GM12878 (cell line): Measurements from ENCODE around the gene WWTR1. TPM values are rescaled to one million over a fixed set of nuclear protein-coding genes. Genes with fewer than 3 reads are reported as not detected.

Experiments
- ATAC-seq: fragments of 200-7000 bp; cut with Tn5 transposase; 3 replicates; pipeline ENCODE4 v1.9.1; 2020; ENCODE audit warnings: mild to moderate bottlenecking, moderate library complexity
- BruUV-seq: library from RNA; stranded (reverse); fragments of 400-500 nt; replicated peaks from 2 replicates; lab custom pipeline; 2021; lab: Mats Ljungman, UMichigan
- CTCF ChIA-PET: fragments of 300-600 bp; sonication (Branson Sonifier 250); formaldehyde crosslinking; extraction: SDS; loops from one replicate; lab custom pipeline; 2021; ENCODE audit warnings: inconsistent platforms; lab: Yijun Ruan, JAX
- POLR2A ChIA-PET: fragments of 350-600 bp; formaldehyde crosslinking; extraction: SDS; loops from one replicate; lab custom pipeline; 2021; ENCODE audit warnings: inconsistent platforms; lab: Charles Lee
- RAD21 ChIA-PET: fragments of 300-600 bp; sonication (Branson Sonifier 250); formaldehyde crosslinking; loops from one replicate; lab custom pipeline; 2023; ENCODE audit warnings: antibody characterized with exemption; ENCODE audit not compliant: unreplicated experiment; lab: Charles Lee
- SMC1A ChIA-PET: fragments of 300-600 bp; sonication (Branson Sonifier 250); formaldehyde crosslinking; loops from one replicate; lab custom pipeline; 2023; ENCODE audit not compliant: unreplicated experiment, uncharacterized antibody; lab: Charles Lee
- DNase-seq: peaks from one replicate; pipeline ENCODE4 v3.0.0-alpha.2; 2011; ENCODE audit warnings: low read depth, low spot score
- FAIRE-seq: peaks from 3 replicates; lab custom pipeline; 2011; peaks lifted over from hg19 to GRCh38; lab: Jason Lieb, UNC
- H2AFZ ChIP-seq: 2 replicates; pipeline ENCODE4 v1.6.0; 2011; ENCODE audit warnings: low read depth, low read length, control low read depth; ENCODE audit not compliant: control insufficient read depth
- H3K27ac ChIP-seq: 2 replicates; pipeline ENCODE4 v1.5.1; 2011; ENCODE audit warnings: control low read depth; ENCODE audit not compliant: control insufficient read depth, insufficient read depth
- H3K27me3 ChIP-seq, 2 experiments: replicated peaks in 1 of 2; 2 replicates each; pipeline versions ENCODE4 v1.6.0 to v1.6.1; 2011; ENCODE audit warnings: low read length in 1 of 2; ENCODE audit not compliant: control insufficient read depth in 2 of 2, insufficient read depth in 2 of 2
- H3K36me3 ChIP-seq, 2 experiments: 2 replicates each; pipeline ENCODE4 v1.5.1; 2011; ENCODE audit warnings: low read length in 1 of 2; ENCODE audit not compliant: control insufficient read depth in 2 of 2, insufficient read depth in 2 of 2
- H3K4me1 ChIP-seq: 2 replicates; pipeline ENCODE4 v1.6.1; 2011; ENCODE audit warnings: mild to moderate bottlenecking, low read length, moderate library complexity, mixed read lengths; ENCODE audit not compliant: control insufficient read depth, insufficient read depth
- H3K4me2 ChIP-seq: 2 replicates; pipeline ENCODE4 v1.6.0; 2011; ENCODE audit warnings: control low read depth; ENCODE audit not compliant: control insufficient read depth, insufficient read depth
- H3K4me3 ChIP-seq: fragments of 200-600 bp; sonication (generic); 2 replicates; pipeline ENCODE4 v1.5.1; 2016
- H3K79me2 ChIP-seq: 2 replicates; pipeline ENCODE4 v1.6.0; 2011; ENCODE audit warnings: low read length; ENCODE audit not compliant: control insufficient read depth, insufficient read depth
- H3K9ac ChIP-seq: 2 replicates; pipeline ENCODE4 v1.8.0; 2011; ENCODE audit warnings: low read length, control low read depth, mixed read lengths; ENCODE audit not compliant: control insufficient read depth, insufficient read depth
- H3K9me3 ChIP-seq: replicated peaks from 3 replicates; pipeline ENCODE4 v1.5.1; 2011; ENCODE audit warnings: mild to moderate bottlenecking, low read length; ENCODE audit not compliant: control insufficient read depth, insufficient read depth
- H4K20me1 ChIP-seq: 2 replicates; pipeline ENCODE4 v1.6.0; 2011; ENCODE audit not compliant: control insufficient read depth, insufficient read depth
- BHLHE40 ChIP-seq, 2 experiments: fragments of 450-650 bp in 1 of 2; IDR thresholded peaks; 2 replicates each; pipeline ENCODE4 v1.6.1; 2011 to 2017; ENCODE audit warnings: low read depth in 2 of 2, borderline replicate concordance in 1 of 2, improper control_type of control experiment in 1 of 2, low read length in 1 of 2, mild to moderate bottlenecking in 1 of 2
- CHD4 ChIP-seq: fragments of 200-600 bp; sonication (generic); IDR thresholded peaks from 2 replicates; pipeline ENCODE4 v1.6.1; 2016; ENCODE audit warnings: mild to moderate bottlenecking
- CREM ChIP-seq: IDR thresholded peaks from 2 replicates; pipeline ENCODE4 v1.6.1; 2014; ENCODE audit warnings: antibody characterized with exemption, low read depth
- DPF2 ChIP-seq: fragments of 450-650 bp; IDR thresholded peaks from 2 replicates; pipeline ENCODE4 v1.6.1; 2017; ENCODE audit warnings: mild to moderate bottlenecking
- EP300 ChIP-seq, 2 experiments: fragments of 150-350 bp in 1 of 2; IDR thresholded peaks; 2 replicates each; pipeline ENCODE4 v1.6.1; 2011 to 2012; ENCODE audit warnings: low read depth in 2 of 2, low read length in 2 of 2, borderline replicate concordance in 1 of 2, improper control_type of control experiment in 1 of 2, inconsistent platforms in 1 of 2; ENCODE audit not compliant: control insufficient read depth in 1 of 2
- FOXM1 ChIP-seq: IDR thresholded peaks from 2 replicates; pipeline ENCODE4 v1.6.1; 2012; ENCODE audit warnings: low read depth, mild to moderate bottlenecking, inconsistent platforms, low read length, moderate library complexity
- IKZF1 ChIP-seq: fragments of 450-650 bp; conservative IDR thresholded peaks from 2 replicates; pipeline ENCODE4 v1.6.1; 2017; ENCODE audit warnings: antibody characterized with exemption, mild to moderate bottlenecking
- JUND ChIP-seq: IDR thresholded peaks from 2 replicates; pipeline ENCODE4 v1.6.1; 2012; ENCODE audit warnings: low read depth, mild to moderate bottlenecking, low read length, improper control_type of control experiment, moderate library complexity
- RAD21 ChIP-seq: IDR thresholded peaks from 2 replicates; pipeline ENCODE4 v1.6.1; 2011; ENCODE audit warnings: mild to moderate bottlenecking, low read depth, low read length, moderate library complexity; ENCODE audit not compliant: insufficient read depth
- RAD51 ChIP-seq: fragments of 450-650 bp; IDR thresholded peaks from 2 replicates; pipeline ENCODE4 v1.6.1; 2016; ENCODE audit warnings: moderate library complexity, mild to moderate bottlenecking, inconsistent platforms
- TARDBP ChIP-seq: IDR thresholded peaks from 2 replicates; pipeline ENCODE4 v1.6.1; 2016; ENCODE audit warnings: borderline replicate concordance
- TCF12 ChIP-seq: IDR thresholded peaks from 2 replicates; pipeline ENCODE4 v1.6.1; 2011; ENCODE audit warnings: low read depth, mild to moderate bottlenecking, low read length
- ZNF622 ChIP-seq: fragments of 450-650 bp; IDR thresholded peaks from 2 replicates; pipeline ENCODE4 v1.6.1; 2017; ENCODE audit warnings: mild to moderate bottlenecking, inconsistent platforms
- ZSCAN29 ChIP-seq: fragments of 450-650 bp; IDR thresholded peaks from 2 replicates; pipeline ENCODE4 v1.6.1; 2017; ENCODE audit warnings: mild to moderate bottlenecking, moderate library complexity
- WGBS: methylation state at CpG from one replicate; pipeline ENCODE4 v1.1.6; 2016; ENCODE audit warnings: low lambda C conversion rate; ENCODE audit not compliant: insufficient replicate concordance, insufficient coverage; ENCODE audit errors: missing lambda C conversion rate; 5-methylcytosine and 5-hydroxymethylcytosine counted together
- in situ Hi-C: fragments of 300-500 bp; cut with MboI; formaldehyde crosslinking; loops from 9 replicates; pipeline ENCODE4 v1.14.3; 2018; ENCODE audit warnings: mixed read lengths
- intact Hi-C: fragments of 100-400 bp; cut with micrococcal nuclease; formaldehyde crosslinking; loops from one replicate; pipeline ENCODE4 v1.14.2; 2022; ENCODE audit not compliant: unreplicated experiment
- polyA plus RNA-seq, 11 experiments: library from polyadenylated mRNA; depleted of rRNA in 4 of 11; unstranded in 6 of 11; stranded (reverse) in 5 of 11; fragments of >200 nt; fragmentation: Nextera tagmentation in 4 of 11; fragmentation: Illumina TruSeq in 1 of 11; extraction: Ambion mirVana in 4 of 11; extraction: Trizol in 1 of 11; gene quantifications; 1 replicate in 1 of 11; 2 replicates in 10 of 11; pipeline versions ENCODE4 v1.2.1 to v1.2.3, GENCODE V29; 2011 to 2016; ENCODE audit warnings: inconsistent platforms in 2 of 11, missing spikeins in 2 of 11, low read depth in 1 of 11
- total RNA-seq, 4 experiments: library from RNA; depleted of rRNA in 3 of 4; stranded (reverse); fragments of >200 nt in 3 of 4; fragmentation: Illumina TruSeq in 1 of 4; extraction: Trizol in 1 of 4; gene quantifications; 2 replicates each; pipeline versions ENCODE4 v1.2.1 to v1.2.3, GENCODE V29; 2013 to 2021
- TF ChIP-seq, protein P1 (sequence below): fragments of 450-650 bp; IDR thresholded peaks from 2 replicates; pipeline ENCODE4 v1.6.1; 2017; ENCODE audit warnings: borderline replicate concordance

The WWTR1 gene
- total and polyA plus RNA-seq, 10 of the 15 experiments (the other 5 are each of a cell fraction or from before 2014, with no cell fraction given), result 2.5 to 18.5 (median 5.8) TPM

DNA sequence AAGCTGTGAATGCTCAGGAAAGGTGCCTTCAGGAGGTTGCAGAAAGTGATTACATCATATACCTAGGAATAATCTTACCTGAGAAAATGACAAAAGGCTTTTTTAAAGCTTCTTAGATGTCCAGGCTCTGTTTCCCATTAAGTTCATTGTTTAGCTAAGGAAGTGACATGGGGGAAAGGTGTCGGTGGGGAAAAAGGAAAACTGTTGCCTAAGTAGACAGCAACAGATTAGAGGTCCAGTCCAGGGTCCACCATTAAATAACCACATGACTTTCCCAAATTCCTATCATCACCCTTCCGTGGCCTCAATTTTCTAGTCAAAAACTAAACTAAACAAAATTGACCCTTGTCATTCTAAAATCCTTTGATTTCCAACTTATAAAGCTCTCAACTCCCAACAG is 4.3 kb downstream of the WWTR1 start:
- H3K4me2 ChIP-seq, result peak overlapping the region; percentile 41
- SMC1A ChIA-PET, result interaction anchor here (0.6 to 12.2 kb wide), 17 partner anchors 11 to 99 kb away, joined by 3 to 205 read pairs (median 6); partner anchors contain the start of gene COMMD2

More for the DNA sequence above, 4.3 kb downstream of the WWTR1 start:
- FAIRE-seq (no peak), ATAC-seq (no peak), DNase-seq (no peak)
- Histone ChIP-seq H3K36me3 (no peaks in the 10 kb centered on the region), H3K4me3 (peak overlapping the region; percentile 37), H2AFZ (no peak overlapping the region), H3K9ac (no peak overlapping the region), H3K27me3 (no peaks in the 10 kb centered on the region), H3K79me2 (peaks cover 48% of the 10 kb centered on the region), H3K9me3 (no peaks in the 10 kb centered on the region), H4K20me1 (no peaks in the 10 kb centered on the region), H3K4me1 (peaks cover 11% of the 10 kb centered on the region), H3K27ac (no peak overlapping the region)
- POLR2A ChIA-PET, result interaction anchor here (0.9 to 2.2 kb wide), 11 partner anchors 8 to 524 kb away, joined by 3 to 8 read pairs (median 4); partner anchors contain the start of gene HPS3
- RAD21 ChIA-PET, result interaction anchor here (0.6 to 11.1 kb wide), 13 partner anchors 12 to 82 kb away, joined by 3 to 272 read pairs (median 6); no protein-coding TSS in a partner anchor
- in situ Hi-C loops (no loop called here), intact Hi-C loops (no loop called here)
- CTCF ChIA-PET, result interaction anchor here (0.6 to 12.1 kb wide), 21 partner anchors 7 to 123 kb away, joined by 3 to 230 read pairs (median 4); partner anchors contain the start of gene COMMD2
- BruUV-seq, result no TSS peak
- 93% methylated on average over 2 of the region's 2 CpGs for WGBS
- TF ChIP-seq EP300 (IDR thresholded peaks at IDR 0.05; ENCODE audit: borderline replicate concordance in 1 of 2, control insufficient read depth in 1 of 2, low read depth in 2 of 2, low read length in 2 of 2), result no peak
- TF ChIP-seq TARDBP, result no peak
- TF ChIP-seq, protein P1, sequence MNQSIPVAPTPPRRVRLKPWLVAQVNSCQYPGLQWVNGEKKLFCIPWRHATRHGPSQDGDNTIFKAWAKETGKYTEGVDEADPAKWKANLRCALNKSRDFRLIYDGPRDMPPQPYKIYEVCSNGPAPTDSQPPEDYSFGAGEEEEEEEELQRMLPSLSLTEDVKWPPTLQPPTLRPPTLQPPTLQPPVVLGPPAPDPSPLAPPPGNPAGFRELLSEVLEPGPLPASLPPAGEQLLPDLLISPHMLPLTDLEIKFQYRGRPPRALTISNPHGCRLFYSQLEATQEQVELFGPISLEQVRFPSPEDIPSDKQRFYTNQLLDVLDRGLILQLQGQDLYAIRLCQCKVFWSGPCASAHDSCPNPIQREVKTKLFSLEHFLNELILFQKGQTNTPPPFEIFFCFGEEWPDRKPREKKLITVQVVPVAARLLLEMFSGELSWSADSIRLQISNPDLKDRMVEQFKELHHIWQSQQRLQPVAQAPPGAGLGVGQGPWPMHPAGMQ, result no peak
- TF ChIP-seq ZNF622, result no peak
- TF ChIP-seq CHD4, result no peak
- no peak for TF ChIP-seq CREM
- no peak for TF ChIP-seq RAD51
- no peak for TF ChIP-seq FOXM1
- TF ChIP-seq DPF2, result no peak
- no peak for TF ChIP-seq JUND
- TF ChIP-seq ZSCAN29, result no peak
- no peak for TF ChIP-seq BHLHE40 (IDR thresholded peaks at IDR 0.05; ENCODE audit: borderline replicate concordance in 1 of 2, low read depth in 2 of 2, low read length in 1 of 2)
- no peak for TF ChIP-seq IKZF1
- no peak for TF ChIP-seq RAD21
- no peak for TF ChIP-seq TCF12
